Measurements from ENCODE around the gene RNASE8.
"Not testable (repeated sequence)": the region's sequence is repeated elsewhere in the genome, so short reads cannot be mapped to it uniquely, and the experiment has no call there.

RNASE8 gene, protein sequence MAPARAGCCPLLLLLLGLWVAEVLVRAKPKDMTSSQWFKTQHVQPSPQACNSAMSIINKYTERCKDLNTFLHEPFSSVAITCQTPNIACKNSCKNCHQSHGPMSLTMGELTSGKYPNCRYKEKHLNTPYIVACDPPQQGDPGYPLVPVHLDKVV

DNA sequence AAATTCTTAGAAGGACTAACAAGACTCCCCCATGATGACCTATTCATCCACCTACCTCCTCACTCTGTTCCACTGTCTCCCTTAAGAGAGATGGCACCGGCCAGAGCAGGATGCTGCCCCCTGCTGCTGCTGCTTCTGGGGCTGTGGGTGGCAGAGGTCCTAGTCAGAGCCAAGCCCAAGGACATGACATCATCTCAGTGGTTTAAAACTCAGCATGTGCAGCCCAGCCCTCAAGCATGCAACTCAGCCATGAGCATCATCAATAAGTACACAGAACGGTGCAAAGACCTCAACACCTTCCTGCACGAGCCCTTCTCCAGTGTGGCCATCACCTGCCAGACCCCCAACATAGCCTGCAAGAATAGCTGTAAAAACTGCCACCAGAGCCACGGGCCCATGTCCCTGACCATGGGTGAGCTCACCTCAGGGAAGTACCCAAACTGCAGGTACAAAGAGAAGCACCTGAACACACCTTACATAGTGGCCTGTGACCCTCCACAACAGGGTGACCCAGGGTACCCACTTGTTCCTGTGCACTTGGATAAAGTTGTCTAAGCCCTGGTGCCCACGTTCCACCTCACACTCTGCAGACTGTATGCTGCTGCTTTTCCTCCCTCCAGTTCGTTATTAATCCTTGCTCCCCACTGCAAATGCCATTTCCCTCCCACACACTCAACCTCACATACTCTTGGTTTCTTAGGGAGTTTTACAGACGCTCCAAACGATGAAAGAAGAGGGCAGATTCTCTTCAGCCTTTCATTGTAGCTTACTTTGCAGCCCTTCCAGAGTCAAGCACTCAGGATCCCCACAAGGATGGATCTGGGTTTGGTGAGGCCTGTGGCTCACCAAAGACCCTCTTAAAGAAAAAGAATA lies at the start of gene RNASE8:
Gene RNASE8 (plus strand): TSS at position 20 of the 873 bp plus-strand sequence. CDS start 71 bp downstream, at position 91.
- no peak for FAIRE-seq

DNA sequence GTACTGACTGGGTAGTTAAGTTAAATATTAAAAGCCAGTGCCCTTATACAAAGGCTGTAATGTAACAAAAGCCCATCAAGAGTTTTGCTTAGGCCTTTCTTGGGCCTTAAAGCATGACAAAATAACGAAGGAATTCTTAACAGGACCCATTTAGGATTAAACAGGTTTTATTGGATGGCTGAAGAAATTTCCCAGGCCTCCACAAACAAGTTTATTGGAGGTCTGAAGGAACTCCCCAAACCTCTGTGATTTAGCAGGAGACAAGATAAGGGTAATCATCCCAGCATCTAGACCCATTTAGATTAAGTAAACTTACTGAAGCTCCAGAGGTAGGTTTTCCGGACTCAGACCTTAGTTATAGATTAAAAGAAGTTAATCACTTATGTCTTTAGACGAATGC lies 47.9 kb upstream of the RNASE8 start:
- not testable (repeated sequence) for FAIRE-seq

DNA sequence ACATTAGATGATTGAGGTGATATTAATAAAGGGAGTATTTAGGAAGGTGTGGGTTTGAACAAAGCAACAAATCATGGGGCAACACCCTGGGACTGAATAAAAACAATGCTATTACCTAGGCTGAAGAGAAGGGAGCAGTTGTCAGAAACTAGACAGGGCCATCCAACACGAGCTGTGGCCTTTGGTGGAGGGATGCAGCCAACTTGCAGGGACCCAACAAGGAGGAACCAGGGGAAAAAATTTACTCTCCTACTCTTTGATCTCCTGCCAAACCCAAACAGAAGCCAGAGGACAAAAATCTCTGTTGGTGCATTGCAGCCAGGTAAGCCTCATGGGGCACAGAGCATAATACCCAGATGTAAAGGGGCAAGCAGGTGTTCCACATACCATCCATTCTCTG lies 46.5 kb upstream of the RNASE8 start:
- FAIRE-seq: no peak

DNA sequence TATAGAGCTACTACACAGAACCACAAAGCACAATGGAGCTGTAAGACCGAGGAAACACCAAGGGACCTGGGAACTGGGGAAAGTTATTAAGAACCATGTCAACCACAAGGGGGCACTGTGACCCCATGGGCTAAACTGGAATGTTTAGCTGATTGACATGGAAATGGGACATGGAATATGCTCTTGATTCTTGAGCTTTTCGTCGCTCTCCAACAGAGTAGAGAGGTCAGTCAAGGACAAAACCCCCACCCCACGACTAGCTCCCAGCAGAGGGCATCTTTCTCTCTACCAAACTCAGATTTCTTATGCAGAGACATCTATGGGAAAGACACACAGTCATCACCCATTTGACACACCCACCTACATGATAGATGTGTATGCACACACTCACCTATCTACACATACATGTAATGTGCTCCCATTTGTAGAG lies 42.8 kb upstream of the RNASE8 start:
- peak; percentile 26 for FAIRE-seq

DNA sequence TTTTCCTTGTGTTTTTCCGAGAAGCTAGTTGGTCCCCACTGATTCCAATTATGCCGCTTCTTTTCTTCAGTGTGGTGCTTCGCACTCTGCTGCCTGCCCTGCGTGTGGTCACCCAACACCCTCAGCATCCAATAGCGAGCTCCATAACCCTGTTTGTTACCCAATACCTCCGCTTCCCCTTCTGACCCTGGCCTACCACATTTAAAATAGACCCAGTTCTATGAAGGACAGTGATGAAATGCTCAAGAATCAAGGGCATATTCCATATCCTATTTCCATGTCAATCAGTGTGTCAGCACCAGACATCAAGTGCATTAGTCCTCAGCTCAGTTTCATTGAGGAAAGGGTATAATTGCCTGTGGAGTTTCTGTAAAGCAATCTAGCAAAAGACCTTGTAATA lies 42.3 kb upstream of the RNASE8 start:
- no peak for FAIRE-seq

DNA sequence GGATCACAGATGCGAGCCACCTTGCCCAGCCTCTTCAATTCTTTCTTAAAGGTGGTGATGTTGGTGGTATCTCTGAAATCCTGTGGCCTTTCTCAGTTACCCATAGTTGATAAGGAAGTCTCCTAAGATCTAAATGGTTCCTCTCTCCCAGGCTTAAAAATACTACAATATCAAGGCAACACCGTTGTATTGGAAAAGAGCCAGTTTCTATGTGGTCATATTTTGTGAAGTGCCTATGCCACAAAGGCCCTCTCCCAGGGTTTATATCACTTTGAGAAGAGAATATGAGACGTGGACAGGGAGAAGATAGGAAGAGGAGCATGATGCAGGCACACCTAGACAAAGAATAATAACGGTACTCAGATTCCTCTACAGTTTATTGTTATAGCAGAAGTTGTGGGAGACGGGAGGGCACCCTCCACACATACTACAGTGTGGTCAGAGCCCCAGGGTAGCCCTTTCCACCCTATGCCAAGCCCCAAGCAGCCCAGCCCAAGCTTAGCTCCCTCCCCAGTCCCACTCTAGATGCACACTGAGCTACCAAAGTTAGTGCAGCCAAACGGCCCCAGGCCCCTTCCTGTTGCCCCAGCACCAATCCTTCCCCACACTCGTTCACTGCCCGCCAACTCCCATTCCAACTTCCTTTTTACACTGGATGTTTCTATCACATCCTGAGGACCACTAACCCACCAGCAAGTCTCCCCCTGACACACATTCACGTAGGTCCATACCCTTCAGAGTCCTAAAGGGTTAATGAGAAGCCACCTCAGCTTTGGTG lies 41.0 kb upstream of the RNASE8 start:
- FAIRE-seq: no peak

DNA sequence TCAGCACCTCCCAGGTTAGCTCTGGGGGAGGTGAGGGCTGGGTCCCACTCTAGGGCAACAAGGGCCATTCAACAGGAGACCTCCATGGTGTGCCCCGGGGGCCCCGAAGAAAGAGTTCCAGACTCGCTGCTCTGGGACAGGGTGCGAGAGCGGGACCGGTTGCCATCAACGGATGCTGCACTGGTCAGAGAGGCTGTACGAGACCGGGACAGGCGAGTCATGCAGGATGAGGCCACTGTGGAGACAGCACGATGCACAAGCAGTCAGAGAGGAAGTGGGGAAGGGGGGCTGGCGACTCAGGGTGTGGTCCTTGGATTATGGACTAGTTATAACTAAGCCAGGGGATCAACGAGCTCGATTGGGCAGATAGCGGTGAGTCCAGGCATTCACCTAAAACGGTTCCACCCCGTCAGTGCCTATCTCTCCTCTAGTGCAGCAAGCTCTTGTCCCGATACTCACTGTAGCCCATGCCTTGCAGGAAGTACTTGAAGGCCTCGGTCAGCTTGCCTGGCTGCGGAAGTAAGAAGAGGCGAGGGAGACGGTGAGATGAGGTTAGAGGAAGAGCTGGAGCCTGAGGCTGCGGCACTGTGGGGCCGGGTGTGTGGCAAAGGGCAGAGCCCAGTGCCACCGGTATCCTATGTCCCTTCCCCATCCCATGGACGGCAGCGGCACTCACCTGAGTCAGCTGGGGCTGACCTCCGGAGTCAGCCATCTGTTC lies 39.9 kb upstream of the RNASE8 start:
- FAIRE-seq: no peak

DNA sequence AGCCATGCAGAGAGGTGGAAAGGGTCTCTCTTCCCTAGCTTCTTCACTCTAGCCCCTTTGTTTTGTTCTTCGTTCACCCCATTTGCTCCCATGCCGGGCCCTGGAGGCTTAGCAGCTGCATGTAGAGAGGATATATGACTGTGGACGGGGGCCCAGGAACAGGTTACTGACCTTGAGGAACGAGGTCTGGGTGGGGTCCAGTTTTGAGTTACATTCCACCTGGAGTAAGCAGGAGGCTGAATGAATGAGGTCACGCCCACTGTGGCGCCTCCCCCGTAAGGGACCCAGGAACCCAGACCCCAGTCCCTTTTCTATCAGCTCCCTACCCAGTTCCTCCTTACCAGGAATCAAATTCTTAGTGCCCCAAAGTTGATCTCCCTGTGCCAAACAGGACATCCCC lies 39.3 kb upstream of the RNASE8 start:
- no peak for FAIRE-seq

DNA sequence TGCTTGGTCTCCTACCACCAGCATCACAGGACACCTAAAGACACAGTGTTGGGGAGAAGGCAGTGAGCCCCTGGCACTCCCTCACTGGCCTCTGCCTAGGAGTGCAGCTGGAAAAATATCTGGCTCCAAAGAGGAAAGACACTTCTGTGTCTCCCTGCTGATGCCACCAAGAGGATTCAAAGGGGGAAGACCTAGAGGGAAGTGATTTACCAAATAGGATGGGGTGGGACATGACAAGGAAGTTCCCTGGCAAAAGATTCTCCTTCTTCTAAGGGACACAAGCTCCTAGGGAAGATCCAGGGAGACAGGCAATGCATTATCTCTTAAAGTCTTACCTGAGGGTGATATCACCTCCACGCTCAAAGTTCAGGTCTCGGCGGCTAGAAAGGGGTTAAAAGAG lies 38.8 kb upstream of the RNASE8 start:
- FAIRE-seq: no peak

DNA sequence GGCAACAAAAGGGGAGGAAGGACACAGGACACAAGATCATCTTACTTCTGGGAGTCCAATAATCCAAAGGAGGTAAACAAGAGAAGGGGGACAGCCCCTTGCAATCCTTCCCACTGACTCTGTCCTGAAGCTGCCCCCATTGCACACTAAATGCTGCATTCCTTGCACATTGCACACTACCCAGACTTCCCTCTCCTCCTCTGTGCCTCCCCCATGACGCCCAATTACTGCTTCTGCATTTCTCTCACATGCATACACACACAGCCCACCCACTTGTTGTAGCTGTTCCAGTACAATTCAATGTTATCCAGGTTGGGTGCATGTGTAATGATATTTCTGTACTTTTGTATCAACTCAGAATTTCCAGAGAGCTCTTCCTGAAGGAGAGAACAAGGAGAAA lies 38.3 kb upstream of the RNASE8 start:
- no peak for FAIRE-seq

DNA sequence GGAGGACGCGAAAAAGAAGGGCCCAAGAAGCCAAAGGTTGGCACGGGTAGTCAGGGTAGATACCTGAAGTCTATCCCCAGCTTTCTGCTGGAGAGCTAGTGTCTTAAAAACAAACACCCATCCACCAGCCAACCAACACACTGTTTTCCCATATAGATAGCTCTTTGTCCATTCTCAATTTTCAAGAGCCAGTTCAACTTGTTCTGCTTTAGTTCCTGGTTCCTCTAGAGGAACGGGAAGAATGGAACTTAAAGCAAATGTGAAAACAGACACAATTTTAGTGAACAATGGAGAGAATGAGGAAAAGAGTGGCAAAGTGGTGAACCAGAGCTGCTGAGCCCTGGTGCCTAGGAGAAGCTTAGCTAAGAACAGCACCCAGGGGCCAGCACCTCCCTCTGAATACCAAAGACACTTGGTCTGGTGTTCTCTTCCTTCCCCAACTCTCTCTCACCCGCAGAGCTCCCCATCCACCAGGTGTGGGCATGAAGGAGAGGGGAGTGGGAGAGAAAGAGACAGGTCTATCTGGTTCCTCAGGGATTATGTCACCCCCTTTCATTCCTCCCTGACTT lies 36.6 kb upstream of the RNASE8 start:
- FAIRE-seq: no peak

DNA sequence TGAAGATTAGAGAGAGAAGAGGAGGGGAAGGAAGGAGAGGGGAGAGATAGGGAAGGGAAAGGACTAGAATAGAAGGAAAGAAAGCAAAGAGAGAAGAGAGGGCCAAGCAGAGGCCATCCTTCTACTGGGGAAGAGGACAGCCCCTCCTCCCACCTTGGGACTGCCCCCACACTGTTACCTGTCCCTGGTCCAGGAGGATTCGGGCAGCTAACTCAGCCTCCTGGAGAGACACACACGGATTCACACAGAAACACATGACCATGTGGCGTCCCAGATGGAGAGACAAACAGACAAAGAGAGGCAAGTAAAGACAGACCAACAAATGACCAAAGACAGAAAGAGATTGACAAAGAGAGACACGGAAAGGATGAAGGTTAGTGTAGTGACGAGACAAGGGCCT lies 34.9 kb upstream of the RNASE8 start:
- no peak for FAIRE-seq

DNA sequence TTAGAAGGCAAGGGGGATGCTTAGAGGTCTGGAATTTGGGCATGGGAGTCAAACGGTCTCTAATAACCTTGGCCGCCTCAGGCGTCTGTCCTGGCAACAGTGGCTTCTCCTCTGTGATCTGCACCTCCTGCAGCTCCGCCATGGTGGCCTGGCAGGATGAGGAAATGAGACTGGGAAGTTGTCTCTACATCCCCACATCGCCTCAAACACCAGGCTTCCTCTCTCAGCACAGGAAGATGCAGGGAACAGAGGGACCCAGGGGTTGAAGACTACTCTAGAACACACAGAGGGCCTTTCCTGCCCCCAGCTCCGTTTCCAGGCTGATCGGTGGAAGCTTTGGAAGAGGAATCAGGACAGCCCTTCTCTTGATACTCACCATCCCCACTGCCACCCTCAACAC lies 34.4 kb upstream of the RNASE8 start:
- FAIRE-seq: no peak

DNA sequence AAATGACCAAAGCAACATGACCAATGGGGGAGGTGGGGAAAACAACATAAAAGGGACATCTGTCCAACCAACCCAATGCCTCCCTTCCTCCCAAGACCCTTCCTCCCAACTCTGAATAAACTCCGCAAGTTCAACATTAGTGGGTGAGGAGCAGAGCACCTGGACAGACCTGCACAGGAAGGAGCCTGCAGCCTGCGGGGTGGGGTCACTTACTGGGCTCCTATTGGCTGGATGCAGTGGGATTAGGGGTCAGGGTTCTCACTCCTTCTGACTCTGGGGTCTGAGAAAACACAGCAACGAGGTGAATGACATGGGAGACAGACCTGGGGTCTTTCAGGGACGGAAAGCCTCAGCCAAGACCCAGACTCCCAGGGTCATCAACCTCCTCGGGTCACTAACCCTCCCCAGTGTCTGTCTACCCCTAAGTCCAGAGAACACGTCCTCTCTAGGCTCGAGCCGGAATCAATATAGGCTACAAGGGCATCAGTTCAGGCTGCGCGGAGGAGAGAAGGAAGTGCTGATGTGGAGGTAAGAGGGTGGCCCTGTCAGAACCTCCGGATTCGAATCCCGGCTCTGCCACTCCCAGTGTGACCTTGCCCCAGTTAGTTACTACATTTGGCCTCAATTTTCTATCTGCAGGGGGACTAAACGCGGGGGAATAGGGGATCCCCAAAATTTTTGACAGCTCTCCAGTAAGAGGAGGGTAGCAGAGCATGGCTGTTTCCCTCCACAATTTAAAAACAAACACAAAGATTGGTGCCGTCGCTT lies 33.6 kb upstream of the RNASE8 start:
- FAIRE-seq: no peak

DNA sequence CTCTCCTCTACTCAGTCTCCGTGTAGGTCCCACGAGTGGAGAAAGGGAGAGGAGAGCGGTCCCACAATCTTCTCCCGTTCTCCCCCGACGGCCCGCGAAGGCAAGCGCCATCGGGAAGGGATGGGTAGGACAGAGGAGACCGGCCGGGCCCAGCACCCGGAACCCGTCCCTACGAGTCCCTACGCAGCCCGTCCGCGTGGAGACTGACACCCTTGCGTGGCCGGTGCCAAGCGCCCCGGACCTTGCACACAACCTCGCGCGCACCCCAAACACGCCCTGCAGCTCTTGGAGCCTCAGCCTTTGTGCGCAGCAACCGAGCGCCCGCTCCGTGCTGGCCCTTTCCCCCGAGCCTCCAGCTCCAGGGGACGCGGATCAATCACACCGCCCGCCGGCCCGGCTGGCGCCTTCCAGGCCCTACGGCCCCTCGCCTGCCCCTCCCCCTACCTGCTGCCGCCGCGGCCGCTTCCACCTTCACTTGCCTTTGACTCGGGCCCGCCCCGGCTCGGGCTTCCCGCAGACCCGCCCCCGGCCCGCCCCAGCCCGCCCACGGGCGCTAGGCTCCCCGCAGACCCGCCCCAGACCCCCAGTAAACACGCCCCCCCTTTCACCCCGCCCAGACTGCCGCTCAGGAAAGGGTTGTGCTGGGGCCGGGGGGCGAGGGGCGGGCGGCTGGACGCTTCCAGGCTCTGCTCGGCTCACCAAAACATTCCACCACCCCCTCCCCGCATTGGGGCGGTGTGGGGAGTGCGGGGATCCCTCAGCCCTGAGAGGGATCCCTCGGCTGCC lies 32.8 kb upstream of the RNASE8 start, which contains the start of gene NDRG2:
Gene NDRG2 (minus strand): TSS at position 477 of the 786 bp plus-strand sequence. CDS start 1,746 bp downstream, outside the sequence.
- no peak for FAIRE-seq

DNA sequence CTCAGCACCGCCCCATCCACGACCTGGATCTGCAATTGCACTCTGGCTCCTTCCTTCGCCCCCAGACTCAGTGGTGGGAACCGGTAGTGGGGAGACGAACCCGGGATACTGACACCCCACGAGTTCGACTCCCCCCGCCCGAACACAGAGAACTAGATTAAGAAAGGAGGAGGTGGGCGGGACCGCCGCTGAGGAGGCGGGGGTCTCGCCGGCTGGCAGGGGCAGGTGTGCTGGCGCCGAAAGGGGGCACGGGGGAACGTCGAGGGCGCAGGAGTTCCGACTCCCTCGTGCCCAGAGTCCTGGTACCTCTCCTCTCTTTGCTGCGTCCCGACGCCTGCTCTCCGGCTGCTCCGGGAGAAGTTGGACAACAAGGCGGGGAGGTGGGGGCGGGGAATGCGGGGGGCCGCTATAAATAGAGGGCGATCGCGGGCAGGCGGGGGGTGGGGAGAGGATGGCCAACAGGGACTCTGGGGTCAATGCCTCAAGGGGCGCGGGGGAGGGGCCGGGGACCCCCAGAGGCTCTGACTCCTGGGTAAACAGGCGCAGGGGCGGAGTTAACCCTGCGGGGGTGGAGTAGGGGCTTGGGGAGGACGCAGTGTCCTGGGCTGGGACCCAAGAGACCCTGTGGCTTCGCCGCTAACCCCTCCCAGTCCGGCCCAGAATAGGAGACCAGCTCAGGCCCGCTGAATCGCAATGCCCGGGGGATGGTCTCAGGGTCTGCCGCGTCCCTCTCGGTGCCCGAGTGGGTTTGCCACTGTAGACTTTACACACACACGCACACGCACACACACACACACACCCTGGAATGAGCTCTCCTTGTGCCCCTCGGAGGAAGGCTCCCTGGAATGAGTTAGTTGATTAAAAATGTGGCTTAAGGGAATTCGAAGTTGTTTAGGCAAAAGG lies 32.0 kb upstream of the RNASE8 start:
- no peak for FAIRE-seq

DNA sequence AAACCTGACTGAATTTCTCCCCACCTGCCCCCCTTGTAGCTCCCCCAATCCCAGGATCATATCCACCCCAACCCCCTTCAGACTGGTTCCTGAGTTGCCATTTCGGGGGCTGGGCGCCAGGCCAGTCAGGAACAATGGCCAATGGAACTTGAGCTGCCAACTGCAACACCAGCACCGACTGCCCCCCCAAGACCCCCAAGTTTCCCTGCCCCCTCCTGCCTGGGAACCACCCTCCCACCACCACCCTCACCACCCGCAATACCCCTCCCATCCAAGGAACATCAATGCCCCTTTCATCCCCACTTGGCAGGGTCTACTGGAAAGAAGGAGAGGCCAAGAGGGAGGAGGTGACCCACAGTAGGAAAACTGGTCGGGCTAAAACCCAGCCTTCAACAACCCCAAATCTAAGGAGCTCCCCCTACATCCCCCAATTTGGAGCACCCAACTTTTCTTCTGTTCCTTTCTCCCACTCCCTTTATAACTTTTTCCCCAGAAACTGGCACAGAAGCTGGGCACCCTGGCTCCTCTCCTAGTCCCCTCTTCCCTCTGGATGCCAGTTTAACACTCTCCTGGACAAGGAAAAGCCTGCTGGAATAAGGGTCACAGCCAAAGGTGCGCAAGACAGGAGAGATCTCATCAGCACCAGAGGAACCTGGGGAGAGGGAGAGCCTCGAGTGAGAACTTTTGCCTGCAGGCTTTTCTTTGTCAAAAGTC lies 31.2 kb upstream of the RNASE8 start:
- no peak for FAIRE-seq

DNA sequence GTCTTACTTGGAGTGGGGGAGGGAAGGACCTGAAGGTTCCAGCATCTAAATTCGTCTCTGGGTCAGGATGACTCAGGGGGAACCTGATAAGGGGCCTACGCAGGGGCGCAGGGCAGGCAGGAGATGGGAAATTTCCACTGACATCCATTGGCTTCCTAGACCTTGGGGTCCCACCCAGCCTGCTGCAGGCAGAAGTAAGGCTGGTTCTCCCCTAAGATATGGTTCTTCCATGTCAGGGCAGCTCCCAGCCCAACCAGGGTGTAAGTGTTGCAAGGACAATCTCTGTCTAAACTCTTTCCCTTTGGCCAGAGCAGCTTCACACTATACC lies 30.7 kb upstream of the RNASE8 start:
- no peak for FAIRE-seq

DNA sequence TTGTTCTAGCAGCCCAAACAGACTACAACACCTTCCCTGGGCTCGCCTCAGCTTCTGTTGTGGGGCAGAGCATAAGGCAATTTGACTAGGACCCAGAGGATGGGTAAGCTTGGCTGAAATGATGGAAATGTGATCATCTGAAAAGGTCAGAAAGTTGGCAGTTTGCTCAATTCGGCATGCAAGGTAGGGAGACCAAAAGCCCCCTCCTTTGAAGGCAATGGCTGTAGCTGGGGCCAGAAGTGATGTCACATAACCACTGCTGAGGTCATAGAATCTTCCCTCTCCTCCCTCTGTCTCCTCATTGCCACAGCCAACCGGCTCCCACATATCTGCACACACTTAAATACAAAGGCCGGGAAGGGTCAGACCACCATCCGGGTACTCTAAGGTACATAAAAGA lies 27.7 kb upstream of the RNASE8 start, which contains the start of gene TPPP2:
Gene TPPP2 (plus strand): TSS at position 301 of the 400 bp plus-strand sequence. CDS start 365 bp downstream, outside the sequence.
- FAIRE-seq: no peak
